GM21576 (cell line): ENCODE data around the gene STARD4.

Source experiments
- ATAC-seq: cut with Tn5 transposase; IDR thresholded peaks from one replicate; pipeline ENCODE4 v1.9.1; 2021; ENCODE audit warnings: mild to moderate bottlenecking, moderate library complexity; ENCODE audit not compliant: unreplicated experiment

STARD4 gene, protein sequence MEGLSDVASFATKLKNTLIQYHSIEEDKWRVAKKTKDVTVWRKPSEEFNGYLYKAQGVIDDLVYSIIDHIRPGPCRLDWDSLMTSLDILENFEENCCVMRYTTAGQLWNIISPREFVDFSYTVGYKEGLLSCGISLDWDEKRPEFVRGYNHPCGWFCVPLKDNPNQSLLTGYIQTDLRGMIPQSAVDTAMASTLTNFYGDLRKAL

DNA sequence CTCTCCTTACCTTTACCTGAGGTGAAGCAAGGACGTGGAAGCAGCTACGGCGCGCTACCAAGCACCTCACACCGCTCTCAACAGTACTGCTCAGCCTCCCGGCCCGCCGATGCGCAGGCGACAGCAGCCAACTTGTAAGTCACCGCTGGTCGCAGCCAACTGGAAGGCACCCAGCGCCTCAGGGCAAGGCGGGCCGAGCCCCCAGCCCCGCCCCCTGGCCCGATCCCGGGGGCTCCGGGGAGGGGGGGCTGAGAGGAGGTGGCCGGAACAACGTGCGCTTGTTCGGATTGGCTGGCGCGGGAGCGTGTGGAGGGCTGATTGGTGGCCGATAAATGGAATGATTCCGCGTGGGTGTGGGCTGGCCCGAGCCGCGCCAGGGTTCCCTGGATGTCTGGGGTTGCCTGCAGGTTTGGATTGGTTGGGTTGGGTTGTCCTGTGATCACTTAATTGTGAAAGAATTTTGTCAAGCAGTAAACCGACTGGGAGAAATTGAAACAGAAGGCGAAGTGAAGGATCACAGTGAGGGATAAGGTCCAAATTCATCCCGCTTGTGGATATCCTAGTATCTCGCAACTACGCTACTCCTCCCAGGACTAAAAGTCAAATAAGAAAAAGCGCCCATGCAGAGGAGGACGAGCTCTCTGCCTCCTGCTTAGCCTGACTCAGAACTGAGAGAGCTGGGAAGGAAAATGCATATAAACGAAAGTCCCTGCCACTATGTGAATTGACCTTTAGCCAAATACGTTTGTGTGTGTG, at the start of gene STARD4:
Gene STARD4 (minus strand): TSS at position 161 of the 756 bp plus-strand sequence. CDS start 5,102 bp downstream, outside the sequence.
- ATAC-seq = peak; percentile 94

DNA sequence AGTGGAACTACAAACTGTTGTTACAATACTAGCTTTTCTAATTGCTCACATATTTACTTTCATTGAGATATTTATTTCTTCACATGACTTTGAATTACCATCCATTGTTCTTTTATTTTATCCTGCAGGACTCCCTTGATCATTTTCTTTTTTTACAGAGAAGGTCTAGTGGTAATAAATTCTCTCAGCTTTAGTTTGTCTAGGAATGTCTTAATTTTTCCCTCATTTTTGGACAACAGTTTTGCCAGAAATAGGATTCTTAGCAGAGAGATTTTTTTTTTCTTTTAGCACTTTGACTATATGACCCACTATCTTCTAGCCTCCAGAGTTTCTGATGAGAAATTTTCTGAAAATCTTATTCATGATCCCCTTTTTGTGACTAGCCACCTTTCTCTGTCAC, 47.3 kb upstream of the STARD4 start:
- ATAC-seq = no peak

GRCh38 chr5:111557686-111558085, 45.4 kb upstream of the STARD4 start:
- no peak for ATAC-seq

DNA sequence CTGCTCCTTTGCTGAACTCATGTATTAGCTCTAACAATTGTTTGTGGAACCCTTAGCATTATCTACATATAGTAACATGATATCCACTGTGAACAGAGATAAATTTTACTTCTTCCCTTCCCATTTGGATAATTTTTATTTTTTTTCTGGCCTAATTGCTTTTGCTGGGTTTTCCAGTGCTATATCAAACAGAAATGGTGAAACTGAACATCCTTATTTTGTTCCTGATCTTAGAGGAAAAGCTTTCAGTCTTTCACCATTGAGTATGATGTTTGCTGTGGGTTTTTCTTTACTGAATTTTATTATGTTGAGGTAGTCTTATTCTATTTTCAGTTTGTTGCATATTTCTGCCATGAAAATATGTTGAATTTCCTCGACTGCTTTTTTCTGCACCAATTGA, 44.8 kb upstream of the STARD4 start:
- ATAC-seq = no peak

DNA sequence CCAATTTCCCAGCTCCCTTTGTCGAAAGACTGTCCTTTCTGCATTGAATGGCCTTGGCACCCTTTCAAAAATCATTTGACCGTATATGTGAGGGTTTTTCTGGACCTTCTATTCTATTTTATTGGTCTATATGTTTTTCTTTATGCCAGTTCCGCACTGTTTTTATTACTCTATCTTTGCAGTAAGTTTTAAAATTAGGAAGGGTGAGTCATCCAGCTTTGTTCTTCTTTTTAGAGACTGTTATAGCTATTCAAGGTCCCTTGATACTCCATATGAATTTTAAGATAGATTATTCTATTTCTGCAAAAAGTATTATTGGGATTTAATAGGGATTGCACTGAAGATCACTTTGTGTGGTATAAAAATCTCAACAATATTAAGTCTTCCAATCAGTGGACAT, 44.2 kb upstream of the STARD4 start:
- no peak for ATAC-seq

DNA sequence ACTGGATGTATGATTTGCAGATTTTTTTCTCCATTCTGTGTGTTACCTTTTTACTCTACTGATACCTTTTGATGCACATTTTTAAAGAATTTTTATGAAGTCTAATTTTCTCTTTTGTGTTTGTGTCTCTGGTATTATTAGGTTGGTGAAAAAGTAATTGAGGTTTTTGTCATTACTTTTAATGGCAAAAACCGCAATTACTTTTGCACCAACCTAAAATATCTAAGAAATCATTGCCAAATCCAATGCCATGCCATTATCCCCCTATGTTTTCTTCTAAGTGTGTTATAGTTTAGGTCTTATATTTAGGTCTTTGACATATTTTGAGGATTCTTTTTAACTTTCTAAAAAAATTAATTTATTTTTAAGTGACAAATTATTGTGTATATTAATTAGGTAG, 43.4 kb upstream of the STARD4 start:
- ATAC-seq = no peak

DNA sequence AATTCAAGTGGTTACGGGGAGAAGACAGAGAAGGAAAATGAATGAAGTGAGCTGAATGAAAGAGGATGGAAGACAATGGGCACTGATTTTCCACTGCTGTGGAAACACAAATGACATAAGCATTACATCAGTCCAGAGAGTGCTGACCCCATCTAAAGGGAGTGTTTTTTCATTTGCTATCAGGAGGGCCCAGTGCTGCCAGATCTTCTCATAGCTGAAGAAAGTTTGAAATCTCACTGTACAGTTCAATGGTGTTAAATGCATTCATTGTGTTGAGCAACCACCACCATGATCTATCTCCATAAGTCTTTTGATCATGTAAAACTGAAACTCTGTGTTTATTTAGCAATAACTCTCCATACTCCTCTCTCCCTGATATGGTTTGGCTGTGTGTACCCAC, 41.5 kb upstream of the STARD4 start:
- no peak for ATAC-seq

GRCh38 chr5:111552896-111553295, 40.6 kb upstream of the STARD4 start:
- ATAC-seq = no peak

DNA sequence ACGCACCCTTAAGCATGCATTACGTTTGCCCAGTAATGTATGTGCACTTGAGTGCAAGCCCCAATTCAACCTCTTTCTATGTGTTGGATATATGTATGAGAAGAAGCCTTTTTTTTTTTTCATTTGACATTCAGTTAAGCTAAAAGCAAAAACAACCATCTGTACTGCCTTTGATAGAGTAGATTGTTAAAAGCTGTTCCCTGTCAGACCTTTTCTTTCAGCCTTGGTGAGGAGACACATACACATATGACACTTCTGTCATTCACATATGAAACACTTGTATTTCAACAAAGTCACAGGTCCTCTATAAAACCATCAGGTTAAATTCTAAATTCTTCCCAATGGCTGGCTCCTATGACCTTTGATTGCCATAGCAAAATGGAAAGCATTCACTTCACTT, 40.2 kb upstream of the STARD4 start:
- ATAC-seq = no peak

DNA sequence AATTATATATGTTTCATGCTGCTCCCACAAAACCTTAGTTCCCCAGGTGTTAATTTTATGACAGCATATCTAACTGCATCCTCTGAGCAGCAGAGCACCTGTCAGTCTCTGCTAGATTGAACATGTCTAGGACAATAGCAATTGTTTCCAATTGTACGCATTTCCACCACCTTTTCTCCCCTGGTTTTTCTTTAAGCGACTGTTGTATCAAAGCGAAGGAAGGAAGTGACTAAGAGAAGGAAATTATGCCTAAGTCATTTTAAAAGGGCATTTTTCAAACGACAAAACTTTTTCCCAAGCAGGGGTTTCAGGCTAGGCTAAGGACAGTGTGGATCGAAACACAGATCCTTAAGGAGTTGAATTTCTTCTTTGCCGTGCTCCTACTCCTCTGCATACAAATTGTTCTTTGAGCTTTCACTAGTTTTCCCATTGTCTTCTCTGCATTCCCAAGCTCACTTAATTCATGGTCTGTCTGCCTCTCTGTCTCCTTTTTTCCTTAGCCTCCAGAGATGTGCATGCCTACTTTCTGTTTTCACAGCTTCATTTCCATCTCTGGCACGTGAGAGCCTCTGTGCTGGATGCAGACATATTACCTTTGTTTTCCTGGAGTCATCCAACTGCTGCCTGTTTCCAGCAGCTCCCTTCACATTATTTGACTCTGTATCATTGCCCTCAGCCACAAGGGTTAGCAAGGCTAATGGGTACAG, 39.4 kb upstream of the STARD4 start:
- no peak for ATAC-seq

- ATAC-seq = no peak
Measured at GRCh38 chr5:111551161-111551560, 38.8 kb upstream of the STARD4 start.

GRCh38 chr5:111550282-111551020, 38.1 kb upstream of the STARD4 start:
- ATAC-seq = peak; percentile 94

GRCh38 chr5:111548992-111549649, 36.8 kb upstream of the STARD4 start:
- no peak for ATAC-seq

- ATAC-seq = no peak
Measured at GRCh38 chr5:111548348-111548950, 36.1 kb upstream of the STARD4 start.

DNA sequence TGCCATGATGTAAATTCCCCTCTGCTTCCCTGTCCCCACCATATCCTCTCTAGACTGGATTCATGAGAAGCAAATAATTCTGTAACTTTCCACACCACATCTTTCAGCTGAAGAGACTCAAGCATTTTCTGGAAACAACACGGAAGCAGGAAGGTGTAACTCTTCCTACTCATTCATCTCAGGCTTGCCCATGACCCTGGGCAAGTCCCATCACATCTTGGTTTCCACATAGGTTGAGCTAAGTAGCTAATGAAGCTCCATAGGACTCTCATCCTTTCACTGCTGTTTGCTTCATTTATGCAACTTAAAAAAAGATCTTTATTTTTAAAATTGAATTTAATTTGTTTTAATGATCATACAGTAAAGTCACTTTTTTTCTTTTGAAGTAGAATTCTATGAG, 32.7 kb upstream of the STARD4 start:
- ATAC-seq = no peak

DNA sequence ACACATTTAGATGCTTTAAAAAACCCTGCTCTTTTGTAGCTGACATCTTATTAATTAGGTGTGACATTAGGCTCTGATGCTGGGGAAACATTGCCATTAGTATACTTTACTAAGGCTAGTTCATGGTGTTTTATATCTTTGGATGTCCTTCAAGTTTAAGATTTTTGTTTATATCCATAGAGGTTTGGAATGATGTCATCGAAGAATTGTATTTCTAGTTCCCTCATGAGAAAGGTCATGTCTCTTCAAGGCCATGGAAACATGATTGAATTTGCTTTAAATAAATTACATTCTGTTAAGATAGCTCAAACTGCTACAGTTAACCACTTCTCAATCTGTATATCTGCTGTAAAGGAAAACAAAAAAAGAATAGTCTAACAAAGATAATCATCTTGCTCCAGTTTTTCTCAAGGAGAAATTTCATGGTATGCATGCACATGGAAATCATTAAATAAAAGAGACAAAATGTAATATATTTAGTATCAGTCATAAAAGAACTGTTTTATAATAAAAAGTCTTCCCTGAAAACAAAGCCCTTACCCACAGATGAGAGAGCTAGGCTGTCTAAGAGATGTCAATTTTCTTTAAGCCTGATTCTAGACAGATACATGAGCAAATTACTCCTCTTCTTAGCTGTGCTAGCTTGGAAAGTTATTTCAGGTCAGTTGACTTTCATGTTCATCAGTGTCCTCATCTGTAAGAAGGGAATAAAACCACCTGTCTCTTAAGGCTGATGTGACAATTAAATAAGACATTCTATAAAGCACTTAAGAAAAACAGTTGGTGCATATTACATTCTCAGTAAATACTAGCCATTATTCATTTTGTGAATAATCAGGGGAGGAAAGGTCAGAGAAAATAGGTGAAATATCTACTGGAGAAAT, 25.0 kb upstream of the STARD4 start:
- ATAC-seq = no peak

- no peak for ATAC-seq
Measured at GRCh38 chr5:111535879-111536549, 23.7 kb upstream of the STARD4 start.

DNA sequence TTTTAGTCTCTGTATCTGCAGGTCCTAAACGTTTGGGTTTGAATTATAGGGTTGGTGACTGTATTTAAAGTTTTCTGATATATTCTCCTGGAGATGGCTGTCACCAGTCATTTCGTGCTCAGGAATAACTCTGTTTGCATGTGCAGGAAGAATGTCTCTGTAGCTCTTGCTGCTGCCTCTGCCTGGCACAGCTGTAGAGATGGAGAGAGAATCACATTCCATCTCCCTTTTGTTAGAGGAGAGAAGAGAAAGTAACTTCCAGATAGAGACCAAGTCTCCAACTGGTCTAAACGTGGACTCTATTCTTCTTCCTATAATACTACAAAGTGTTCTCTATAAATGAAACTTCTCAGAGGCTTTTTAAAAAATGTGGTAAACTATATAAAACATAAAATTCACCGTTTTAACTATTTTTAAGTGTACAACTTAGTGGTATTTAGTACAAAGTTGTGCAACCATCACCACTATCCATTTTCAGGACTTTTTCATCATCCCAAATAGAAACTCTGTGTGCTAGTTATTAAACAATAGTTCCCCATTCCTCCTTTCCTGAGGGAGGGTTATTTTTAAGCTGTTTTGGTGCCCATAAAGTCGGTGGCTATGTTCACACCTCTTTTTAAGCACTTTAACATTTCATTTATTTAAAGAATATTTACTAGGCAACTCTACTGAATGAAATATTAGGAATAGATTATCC, 20.7 kb upstream of the STARD4 start:
- ATAC-seq = no peak
